ENCODE results near the gene CDK18.

GRCh38 chr1:205502992-205503391, 1.5 kb upstream of the CDK18 start:
- TF ChIP-seq POLR2AphosphoS5 (IDR thresholded peaks at IDR 0.05; ENCODE audit: borderline replicate concordance, low read depth, low read length) (no peak), EZH2 (IDR thresholded peaks at IDR 0.05) (no peak), FOXP2 (optimal IDR thresholded peaks at IDR 0.05; ENCODE audit: control extremely low read depth, extremely low read length, insufficient read depth) (no peak)
